Activated T-helper 2 cell treated with anti-CD3 and anti-CD28 coated beads, Interferon-gamma antibody, Interleukin-2, Interleukin-4, amounts not matched to agents 10 μg/mL and 5 μg/mL and 100 μg/mL, durations not matched to agents 14 hours and 24 hours and 36 hours (primary cell): ENCODE measurements around the gene WDR76. TPM values are rescaled to one million over a fixed set of nuclear protein-coding genes. Genes with fewer than 3 reads are reported as not detected.

ENCODE experiments used
- DNase-seq: peaks from one replicate; pipeline ENCODE4 v3.0.0; 2021; ENCODE audit warnings: low spot score
- H3K27ac Mint-ChIP-seq: one replicate; pipeline ENCODE4 v1.8.0; 2021; ENCODE audit warnings: mixed read lengths
- H3K27me3 Mint-ChIP-seq: one replicate; pipeline ENCODE4 v1.8.0; 2021; ENCODE audit warnings: low read depth, mixed read lengths
- H3K36me3 Mint-ChIP-seq: one replicate; pipeline ENCODE4 v1.8.0; 2021; ENCODE audit warnings: low read depth, mixed read lengths
- H3K4me1 Mint-ChIP-seq: one replicate; pipeline ENCODE4 v1.8.0; 2021; ENCODE audit warnings: low read depth, mixed read lengths
- H3K4me3 Mint-ChIP-seq: one replicate; pipeline ENCODE4 v1.8.0; 2021; ENCODE audit warnings: low read depth, mild to moderate bottlenecking, moderate library complexity, mixed read lengths
- H3K9me3 Mint-ChIP-seq: one replicate; pipeline ENCODE4 v1.8.0; 2021; ENCODE audit warnings: mixed read lengths
- intact Hi-C: fragments of 100-400 bp; cut with micrococcal nuclease; formaldehyde crosslinking; loops from one replicate; pipeline ENCODE4 v1.15.1; 2023
- total RNA-seq: library from RNA; stranded (reverse); gene quantifications from 2 replicates; pipeline ENCODE4 v1.2.3, GENCODE V29; 2022

Gene WDR76
- total RNA-seq, 1 donor from 2014 or later = 71.0 TPM

DNA sequence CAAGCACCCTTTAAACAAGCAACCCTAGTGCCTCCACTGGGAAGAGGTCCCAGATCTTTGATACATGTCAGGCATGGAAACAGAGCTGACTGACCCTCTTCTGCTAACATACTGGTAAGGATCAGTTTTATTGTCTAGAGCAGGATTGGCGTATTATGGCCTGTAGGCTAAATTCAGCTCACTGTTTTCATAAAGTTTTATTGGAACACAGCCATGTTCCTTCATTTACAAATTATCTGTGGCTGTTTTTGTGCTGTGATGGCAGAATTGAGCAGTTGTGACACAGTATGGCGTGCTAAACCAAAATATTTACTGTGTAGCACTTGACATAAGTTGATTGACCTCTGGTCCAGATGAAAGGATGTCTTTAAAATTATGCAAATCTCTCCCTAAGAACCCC lies 45.0 kb downstream of the WDR76 start:
- peaks cover 58% of the 10 kb centered on the region for H3K36me3 Mint-ChIP-seq
- no peaks in the 10 kb centered on the region for H3K4me1 Mint-ChIP-seq
- no peak overlapping the region for H3K4me3 Mint-ChIP-seq
- H3K27me3 Mint-ChIP-seq = no peaks in the 10 kb centered on the region
- intact Hi-C loops = no loop called here
- H3K9me3 Mint-ChIP-seq = no peaks in the 10 kb centered on the region
- no peak overlapping the region for H3K27ac Mint-ChIP-seq
- no peak for DNase-seq

DNA sequence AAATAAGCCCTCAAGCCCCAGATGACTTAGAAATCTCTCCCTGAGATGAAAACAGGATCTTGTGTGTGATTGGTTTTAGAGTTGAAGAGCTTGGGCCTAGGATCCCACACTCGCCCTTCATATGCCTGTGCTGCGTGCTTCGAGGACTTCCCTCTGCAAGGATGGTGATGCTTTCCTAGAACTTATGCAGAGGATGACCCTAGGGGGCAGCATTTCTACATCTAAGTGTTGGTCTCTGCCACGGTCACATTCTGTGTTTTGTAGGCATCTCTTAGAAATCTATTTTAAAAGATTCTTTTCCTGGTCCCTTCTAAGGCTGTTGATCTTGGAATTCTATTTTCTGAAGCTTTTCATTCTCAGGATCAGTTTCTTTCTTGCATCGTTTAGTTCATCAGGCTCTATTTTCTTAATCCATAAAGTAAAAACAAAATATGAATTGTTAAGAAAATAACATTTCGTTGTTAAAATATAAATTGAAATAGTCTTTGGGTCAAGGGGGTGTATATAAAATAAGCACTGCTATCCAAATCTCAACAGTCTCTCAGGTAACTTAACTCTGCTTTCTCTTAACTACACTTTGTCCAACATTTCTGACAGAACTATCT lies 45.7 kb downstream of the WDR76 start:
- no peak for DNase-seq
- Mint-ChIP-seq H3K27ac (no peak overlapping the region), H3K9me3 (no peaks in the 10 kb centered on the region), H3K36me3 (peaks cover 54% of the 10 kb centered on the region), H3K4me1 (no peaks in the 10 kb centered on the region), H3K27me3 (no peaks in the 10 kb centered on the region), H3K4me3 (no peak overlapping the region)
- intact Hi-C loops = no loop called here

DNA sequence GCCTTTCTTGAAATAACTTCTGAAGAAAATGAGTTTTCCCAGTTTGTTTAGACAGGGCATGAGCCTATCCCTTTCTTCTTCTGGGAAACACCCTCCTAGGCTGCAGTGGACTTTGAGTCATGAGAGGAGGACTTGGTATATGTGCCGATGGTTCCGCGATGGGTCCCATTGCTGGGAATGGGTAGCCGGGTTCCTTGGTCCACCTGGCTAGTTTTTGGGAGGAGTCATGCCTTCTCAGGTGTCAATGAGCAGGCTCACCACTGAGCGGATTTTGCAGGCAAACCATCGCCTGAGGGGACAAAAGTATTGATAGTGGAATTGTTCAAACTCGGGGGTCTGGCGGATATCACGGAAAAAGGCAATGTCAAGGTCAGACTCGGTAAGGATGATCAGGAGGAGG lies 46.8 kb downstream of the WDR76 start:
- Mint-ChIP-seq H3K9me3 (no peaks in the 10 kb centered on the region), H3K27me3 (no peaks in the 10 kb centered on the region), H3K4me1 (no peaks in the 10 kb centered on the region), H3K4me3 (no peak overlapping the region), H3K27ac (no peak overlapping the region), H3K36me3 (peaks cover 48% of the 10 kb centered on the region)
- no peak for DNase-seq
- intact Hi-C loops = no loop called here

DNA sequence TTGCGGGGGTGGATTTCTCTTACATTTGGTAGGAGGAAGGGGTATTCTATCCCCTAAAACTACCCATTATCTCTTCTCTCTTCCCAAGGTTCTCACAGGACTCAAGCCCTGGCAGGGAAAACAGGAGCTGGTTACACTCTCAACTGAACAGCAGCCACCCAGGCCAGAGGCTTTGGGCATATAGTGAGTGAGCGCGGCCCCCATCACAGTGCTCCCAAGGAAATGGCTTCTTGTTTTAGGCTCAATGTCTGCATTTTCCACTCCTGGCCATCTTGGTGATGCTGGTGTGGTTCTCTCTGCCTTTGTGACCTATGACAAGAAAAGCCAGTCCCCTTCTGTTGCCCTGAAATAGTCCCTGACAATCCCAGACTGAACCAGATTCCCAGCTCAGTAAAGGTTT lies 50.1 kb downstream of the WDR76 start:
- peaks cover 43% of the 10 kb centered on the region for H3K36me3 Mint-ChIP-seq
- no peaks in the 10 kb centered on the region for H3K4me1 Mint-ChIP-seq
- intact Hi-C loops = no loop called here
- H3K4me3 Mint-ChIP-seq = no peak overlapping the region
- no peak overlapping the region for H3K27ac Mint-ChIP-seq
- no peaks in the 10 kb centered on the region for H3K27me3 Mint-ChIP-seq
- DNase-seq = no peak
- no peaks in the 10 kb centered on the region for H3K9me3 Mint-ChIP-seq

DNA sequence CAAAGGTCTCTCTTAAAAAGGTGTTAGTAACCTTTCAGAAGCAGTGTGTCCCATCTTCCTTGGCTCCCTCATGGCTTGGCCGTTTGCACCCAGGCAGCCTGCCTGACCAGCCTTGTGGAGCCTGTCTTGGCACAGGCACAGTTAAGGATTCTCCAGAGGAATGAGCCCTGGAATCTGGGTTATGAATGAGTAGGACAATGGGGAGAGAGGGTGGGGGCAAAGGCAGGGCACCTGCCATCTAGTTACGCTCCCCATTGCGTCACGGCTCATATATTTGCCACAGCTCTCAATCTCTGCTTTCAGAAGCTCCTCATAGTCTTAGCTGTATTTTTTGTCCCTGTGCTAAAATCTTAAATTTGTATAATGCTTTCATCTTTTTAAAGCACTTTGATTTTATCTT lies 50.6 kb downstream of the WDR76 start:
- no peaks in the 10 kb centered on the region for H3K4me1 Mint-ChIP-seq
- no peak overlapping the region for H3K4me3 Mint-ChIP-seq
- peaks cover 42% of the 10 kb centered on the region for H3K36me3 Mint-ChIP-seq
- intact Hi-C loops = no loop called here
- H3K27me3 Mint-ChIP-seq = no peaks in the 10 kb centered on the region
- no peaks in the 10 kb centered on the region for H3K9me3 Mint-ChIP-seq
- no peak overlapping the region for H3K27ac Mint-ChIP-seq
- DNase-seq = no peak

DNA sequence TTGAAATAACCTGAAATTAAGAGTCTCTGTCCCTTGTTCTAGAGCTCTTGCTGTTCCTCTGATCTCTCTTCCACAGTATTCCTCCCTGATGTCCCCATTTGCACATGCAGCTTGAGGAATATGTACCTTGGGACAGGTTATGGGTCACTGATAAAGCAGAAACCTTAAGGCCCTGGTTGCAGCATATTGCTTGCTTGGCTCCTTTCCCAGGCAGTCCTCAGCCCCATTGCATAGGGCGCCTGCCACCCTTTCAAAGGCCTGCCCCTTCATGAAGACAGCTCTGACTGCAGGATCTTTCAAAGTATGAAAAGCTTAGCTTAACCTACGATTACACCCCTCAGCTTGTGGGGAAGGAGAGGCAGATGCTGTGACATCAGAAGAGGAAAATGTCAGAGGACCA lies 51.6 kb downstream of the WDR76 start:
- Mint-ChIP-seq H3K4me3 (no peak overlapping the region), H3K9me3 (no peaks in the 10 kb centered on the region), H3K36me3 (peaks cover 43% of the 10 kb centered on the region), H3K4me1 (no peaks in the 10 kb centered on the region), H3K27ac (no peak overlapping the region), H3K27me3 (no peaks in the 10 kb centered on the region)
- intact Hi-C loops = no loop called here
- DNase-seq = no peak

DNA sequence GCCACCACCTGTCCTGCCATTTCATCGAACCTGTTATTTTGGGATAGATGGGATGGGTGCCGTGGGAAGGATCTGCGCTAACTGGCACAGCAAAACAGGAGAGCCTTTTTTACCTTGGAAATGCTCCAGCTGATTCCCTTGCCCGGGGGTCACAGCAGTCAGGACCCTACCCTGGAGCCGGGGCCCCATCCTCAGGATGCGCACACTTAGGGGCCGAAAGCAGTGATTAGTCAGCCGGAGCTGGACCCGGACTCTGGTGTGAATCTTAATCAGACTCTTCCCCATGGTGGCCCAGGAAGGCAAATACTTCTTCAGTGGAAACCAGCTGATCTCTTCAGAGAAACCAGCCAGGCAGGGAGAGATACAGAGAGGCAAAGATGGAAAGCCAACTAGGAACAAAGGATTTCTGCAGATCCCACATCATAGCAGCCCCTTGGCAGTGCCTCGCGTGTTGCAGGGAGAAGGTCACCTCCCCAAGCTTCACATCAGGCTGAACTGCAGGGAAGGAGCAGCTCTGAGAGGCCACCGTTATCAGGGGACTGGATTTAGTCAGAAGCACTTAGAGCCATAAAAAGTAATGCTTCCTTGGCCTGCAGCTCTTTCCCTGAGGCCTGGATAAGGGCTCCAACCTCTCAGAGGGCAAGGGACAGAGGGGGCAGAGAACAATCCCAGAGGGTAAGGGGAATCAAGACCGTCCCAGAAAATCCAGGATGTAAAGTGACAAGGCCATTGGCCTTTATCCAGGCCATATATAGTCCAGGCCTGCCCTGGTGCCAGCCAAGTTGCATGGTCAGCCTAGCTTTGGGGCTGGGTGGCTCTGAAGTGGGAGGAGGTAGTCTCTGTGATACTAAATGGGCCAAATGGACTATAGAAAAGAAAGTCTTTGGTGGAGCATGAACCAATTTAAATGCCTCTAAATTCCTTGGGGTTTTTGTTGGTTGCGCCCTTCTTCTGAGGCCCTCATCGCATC lies 52.9 kb downstream of the WDR76 start:
- Mint-ChIP-seq H3K27me3 (no peaks in the 10 kb centered on the region), H3K36me3 (peaks cover 42% of the 10 kb centered on the region), H3K9me3 (no peaks in the 10 kb centered on the region), H3K4me1 (no peaks in the 10 kb centered on the region), H3K27ac (no peak overlapping the region), H3K4me3 (no peak overlapping the region)
- intact Hi-C loops = no loop called here
- DNase-seq = no peak

DNA sequence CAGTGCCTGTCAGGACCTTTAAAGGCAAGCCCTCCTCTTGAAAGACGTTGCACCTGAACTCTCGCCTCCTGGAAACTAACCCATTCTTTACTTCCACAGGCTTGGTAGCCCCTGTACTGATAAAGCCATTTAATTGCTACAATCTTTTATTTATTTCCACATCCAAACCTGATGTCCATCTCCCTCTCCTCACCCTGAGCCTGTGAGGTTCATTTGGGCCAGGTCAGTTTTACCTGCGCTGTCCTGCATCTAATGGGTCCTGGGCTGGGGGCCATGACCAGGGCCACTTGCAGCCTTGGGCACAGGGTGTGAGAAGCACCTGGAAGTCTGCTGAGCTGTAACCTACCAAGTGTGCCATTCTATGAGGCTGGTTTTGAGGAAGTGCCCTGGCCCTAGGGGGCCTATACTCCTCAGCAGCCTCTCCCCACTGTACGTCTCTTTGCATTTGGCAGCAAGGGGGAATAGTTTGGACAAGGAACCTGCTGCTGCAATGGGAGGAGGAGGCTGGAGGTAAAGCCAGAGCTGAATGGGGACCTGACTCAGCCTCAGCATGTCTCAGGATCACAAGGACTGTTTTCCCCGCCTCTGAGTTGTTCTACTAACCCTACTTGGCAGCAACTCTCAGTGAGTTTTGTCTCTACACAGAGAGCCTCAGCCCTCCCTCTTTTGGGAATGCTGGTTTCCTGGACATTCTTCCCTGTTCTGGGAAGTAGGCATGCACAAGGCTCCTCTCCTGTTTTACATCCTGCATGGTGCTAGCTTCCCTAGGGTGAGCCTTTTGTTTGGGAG lies 53.8 kb downstream of the WDR76 start:
- H3K9me3 Mint-ChIP-seq = no peaks in the 10 kb centered on the region
- H3K4me3 Mint-ChIP-seq = no peak overlapping the region
- no peaks in the 10 kb centered on the region for H3K27me3 Mint-ChIP-seq
- no peak overlapping the region for H3K27ac Mint-ChIP-seq
- no peaks in the 10 kb centered on the region for H3K4me1 Mint-ChIP-seq
- H3K36me3 Mint-ChIP-seq = peaks cover 45% of the 10 kb centered on the region
- DNase-seq = no peak
- intact Hi-C loops = no loop called here

DNA sequence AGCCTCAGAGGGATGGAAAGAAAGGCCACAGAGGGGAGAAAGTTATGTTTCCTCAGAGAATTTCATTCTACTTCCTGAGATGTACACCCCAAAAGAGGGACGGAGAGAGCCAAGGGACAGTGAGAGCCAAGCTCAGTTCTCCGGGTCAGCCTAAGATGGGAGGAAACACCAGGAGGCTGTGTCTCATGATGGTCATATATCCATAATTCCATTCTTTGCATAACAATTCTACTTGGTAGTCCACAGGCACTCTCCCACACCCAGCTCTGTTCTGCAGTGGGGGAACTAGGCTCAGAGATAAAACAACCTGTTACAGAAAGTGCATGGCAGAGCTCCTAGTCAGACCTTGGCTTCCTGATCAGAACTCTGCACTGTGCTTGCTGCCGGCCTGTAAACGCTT lies 54.4 kb downstream of the WDR76 start:
- intact Hi-C loops = no loop called here
- Mint-ChIP-seq H3K27ac (no peak overlapping the region), H3K36me3 (peaks cover 39% of the 10 kb centered on the region), H3K27me3 (no peaks in the 10 kb centered on the region), H3K4me1 (no peaks in the 10 kb centered on the region), H3K9me3 (no peaks in the 10 kb centered on the region), H3K4me3 (no peak overlapping the region)
- DNase-seq = no peak

DNA sequence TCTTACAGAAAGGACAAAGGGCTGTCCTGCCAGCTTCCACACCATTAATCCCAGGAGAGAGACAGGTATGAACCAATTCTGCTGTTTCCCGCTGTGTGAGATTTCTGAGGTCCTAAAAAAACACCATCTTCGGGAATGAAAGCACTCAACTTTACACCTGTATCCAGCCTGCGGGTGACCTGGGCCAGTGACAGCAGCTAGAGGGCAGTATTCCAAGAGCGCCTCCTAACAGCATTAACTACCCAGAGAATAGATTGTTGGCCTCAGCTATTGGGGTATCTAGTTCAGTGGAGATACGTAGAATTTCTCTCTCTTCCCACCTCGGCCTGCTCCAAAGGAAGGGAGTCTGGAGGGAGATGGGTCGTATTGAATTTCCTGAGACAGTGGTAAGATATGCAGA lies 55.1 kb downstream of the WDR76 start:
- Mint-ChIP-seq H3K27ac (no peak overlapping the region), H3K4me1 (peaks cover 3% of the 10 kb centered on the region), H3K36me3 (peaks cover 39% of the 10 kb centered on the region), H3K4me3 (no peak overlapping the region), H3K9me3 (no peaks in the 10 kb centered on the region), H3K27me3 (no peaks in the 10 kb centered on the region)
- intact Hi-C loops = no loop called here
- no peak for DNase-seq

DNA sequence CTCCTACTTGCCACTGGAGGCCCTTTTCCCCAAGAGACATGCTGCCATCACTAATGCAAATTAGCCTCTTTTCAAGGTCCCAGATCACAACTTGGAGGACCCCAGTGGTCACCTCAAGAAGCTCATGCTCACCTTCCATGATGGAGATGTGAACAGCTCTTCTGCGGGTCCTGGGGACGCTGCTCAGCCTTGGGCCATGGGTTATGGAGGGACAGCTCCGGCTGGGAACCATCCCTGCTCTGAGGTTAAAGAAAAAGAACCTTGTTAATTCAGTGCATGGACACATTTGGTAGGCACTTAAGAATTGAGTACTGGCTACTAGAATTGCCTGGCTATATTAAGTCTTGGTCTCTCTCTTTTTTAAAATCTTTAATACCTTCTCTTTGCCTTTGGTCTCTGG lies 56.8 kb downstream of the WDR76 start:
- peaks cover 36% of the 10 kb centered on the region for H3K36me3 Mint-ChIP-seq
- no peaks in the 10 kb centered on the region for H3K9me3 Mint-ChIP-seq
- no peak for DNase-seq
- no peak overlapping the region for H3K4me3 Mint-ChIP-seq
- no peak overlapping the region for H3K27ac Mint-ChIP-seq
- H3K4me1 Mint-ChIP-seq = peaks cover 3% of the 10 kb centered on the region
- intact Hi-C loops = no loop called here
- H3K27me3 Mint-ChIP-seq = no peaks in the 10 kb centered on the region

DNA sequence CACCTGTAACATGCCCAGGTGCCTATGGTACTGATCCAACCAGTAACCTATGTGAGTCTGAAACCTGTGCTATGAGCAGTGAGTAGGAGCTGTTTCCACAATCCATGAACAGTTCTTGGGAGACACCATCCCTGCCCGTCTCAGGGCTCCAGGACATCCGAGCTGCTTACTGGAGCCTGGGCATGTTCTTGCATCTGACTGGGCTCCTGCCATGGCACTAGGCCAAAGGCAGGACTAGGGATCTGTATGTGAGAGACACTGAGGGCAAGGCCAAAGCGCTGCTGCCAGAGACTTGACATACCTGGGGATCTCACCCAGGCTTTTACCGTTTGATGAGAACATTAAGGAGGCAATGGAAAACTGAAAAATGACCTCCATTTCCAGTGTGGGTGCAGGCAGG lies 59.8 kb downstream of the WDR76 start:
- DNase-seq = no peak
- intact Hi-C loops = no loop called here
- H3K27ac Mint-ChIP-seq = peak overlapping the region; percentile 76
- no peak overlapping the region for H3K4me3 Mint-ChIP-seq
- peaks cover 28% of the 10 kb centered on the region for H3K36me3 Mint-ChIP-seq
- H3K4me1 Mint-ChIP-seq = peaks cover 3% of the 10 kb centered on the region
- H3K9me3 Mint-ChIP-seq = no peaks in the 10 kb centered on the region
- no peaks in the 10 kb centered on the region for H3K27me3 Mint-ChIP-seq

DNA sequence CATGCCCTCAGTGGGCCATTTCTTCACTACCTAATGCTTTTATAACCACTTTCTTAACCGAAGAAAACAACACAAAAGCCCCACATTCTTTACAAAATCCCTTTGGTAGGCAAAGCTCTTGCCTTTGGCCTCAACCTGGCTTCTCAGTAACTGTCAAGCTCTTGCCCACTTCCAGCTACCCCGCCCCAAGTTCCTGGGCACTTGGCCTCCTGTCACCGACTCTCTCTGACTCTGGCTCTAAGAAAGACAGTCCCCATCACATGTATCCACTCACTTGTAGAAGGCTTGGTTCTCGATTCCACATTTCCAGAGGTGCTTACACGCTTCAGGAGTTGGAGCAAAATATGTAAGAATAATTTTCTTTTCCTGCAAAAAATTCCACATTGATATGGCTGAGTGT lies 61.1 kb downstream of the WDR76 start:
- Mint-ChIP-seq H3K36me3 (peaks cover 18% of the 10 kb centered on the region), H3K27ac (peak overlapping the region; percentile 10), H3K9me3 (no peaks in the 10 kb centered on the region), H3K4me3 (no peak overlapping the region), H3K4me1 (peaks cover 3% of the 10 kb centered on the region), H3K27me3 (no peaks in the 10 kb centered on the region)
- intact Hi-C loops = no loop called here
- DNase-seq = no peak
